Measurements from ENCODE around the gene PAPOLB. TPM values are rescaled to one million over a fixed set of nuclear protein-coding genes. Genes with fewer than 3 reads are reported as not detected.
A peak's percentile ranks its signal among the peaks of the same experiment; 100 is the strongest.

Gene PAPOLB
- total RNA-seq, 4 donors from 2014 or later: 0.12 to 1.4 (median 0.31) TPM

- DNase-seq (ENCODE audit: low spot score): no peak
- no peak for TF ChIP-seq CTCF (IDR thresholded peaks at IDR 0.05)
- no peak for ATAC-seq (ENCODE audit: low FRiP score)
Measured at GRCh38 chr7:4830176-4830575, 31.7 kb downstream of the PAPOLB start.

GRCh38 chr7:4828720-4829383 lies 33.0 kb downstream of the PAPOLB start:
- DNase-seq (ENCODE audit: low spot score) (no peak), ATAC-seq (ENCODE audit: low FRiP score) (peak; percentile 21)

GRCh38 chr7:4825081-4825480 lies 36.7 kb downstream of the PAPOLB start:
- no peak for DNase-seq (ENCODE audit: low spot score)
- TF ChIP-seq CTCF (IDR thresholded peaks at IDR 0.05): no peak

More at GRCh38 chr7:4828720-4829383, 33.0 kb downstream of the PAPOLB start:
- no peak for TF ChIP-seq CTCF (IDR thresholded peaks at IDR 0.05)

GRCh38 chr7:4824120-4824775 lies 37.6 kb downstream of the PAPOLB start:
- no peak for ATAC-seq (ENCODE audit: low FRiP score)
- DNase-seq (ENCODE audit: low spot score): no peak
- TF ChIP-seq CTCF (IDR thresholded peaks at IDR 0.05): no peak

More at GRCh38 chr7:4825081-4825480, 36.7 kb downstream of the PAPOLB start:
- ATAC-seq (ENCODE audit: low FRiP score): no peak

GRCh38 chr7:4823441-4824119 lies 38.2 kb downstream of the PAPOLB start:
- no peak for TF ChIP-seq CTCF (IDR thresholded peaks at IDR 0.05)
- DNase-seq (ENCODE audit: low spot score) (no peak), ATAC-seq (ENCODE audit: low FRiP score) (no peak)

GRCh38 chr7:4822677-4823076 lies 39.2 kb downstream of the PAPOLB start:
- no peak for ATAC-seq (ENCODE audit: low FRiP score)
- no peak for DNase-seq (ENCODE audit: low spot score)
- no peak for TF ChIP-seq CTCF (IDR thresholded peaks at IDR 0.05)

All from omental fat pad (tissue), 4 donors.